ENCODE data around the gene PTCH2. TPM values are rescaled to one million over a fixed set of nuclear protein-coding genes. Genes with fewer than 3 reads are reported as not detected.

The PTCH2 gene
- total and polyA plus RNA-seq, 2 of the 13 experiments (the other 11 are each of a cell fraction or from before 2014, with no cell fraction given) = 0.60 to 1.5 TPM

DNA sequence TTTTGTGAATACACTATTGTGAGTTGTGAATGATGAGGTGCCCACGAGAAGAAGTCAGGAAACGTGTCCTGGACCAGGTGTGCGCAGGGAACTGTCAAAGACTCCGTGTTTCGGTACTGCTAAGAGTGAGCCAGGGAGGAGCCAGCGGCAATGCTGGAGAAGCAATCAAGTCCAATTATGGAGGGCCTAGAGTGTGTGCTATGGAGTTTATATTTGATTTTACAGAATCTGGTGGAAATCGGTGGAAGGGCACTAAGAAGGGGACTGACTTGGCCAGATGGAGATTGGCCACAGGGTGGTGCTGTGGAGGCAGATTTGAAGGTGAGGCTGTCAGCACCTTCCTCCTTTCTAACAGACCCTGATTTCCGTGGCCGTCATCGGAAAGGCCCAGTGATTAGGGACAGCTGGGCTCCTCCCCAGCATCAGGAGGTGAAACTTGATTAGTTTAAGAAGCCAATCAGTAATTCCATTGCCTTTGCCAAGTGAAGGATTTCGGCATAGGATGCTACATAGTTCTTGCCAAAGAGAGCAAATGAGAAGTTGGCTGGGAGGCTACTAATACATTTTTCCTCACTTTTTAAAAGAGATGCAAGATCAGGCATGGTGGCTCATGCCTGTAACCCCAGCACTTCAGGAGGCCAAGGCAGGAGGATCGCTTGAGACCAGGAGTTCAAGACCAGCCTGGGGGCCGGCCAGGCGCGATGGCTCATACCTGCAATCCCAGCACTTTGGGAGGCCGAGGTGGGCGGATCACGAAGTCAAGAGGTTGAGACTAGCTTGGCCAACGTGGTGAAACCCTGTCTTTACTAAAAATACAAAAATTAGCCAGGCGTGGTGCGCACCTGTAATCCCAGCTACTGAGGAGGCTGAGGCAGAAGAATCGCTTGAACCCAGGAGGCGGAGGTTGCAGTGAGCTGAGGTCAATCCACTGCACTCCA, 7.0 kb downstream of the PTCH2 start (continued):
- peak; percentile 71; the same call in 1 of the 2 replicates for TF ChIP-seq RAD21 (CRISPR knock-in tag; IDR thresholded peaks at IDR 0.05)
- 0 out of 2 replicates have a peak, but pooled peaks have one; percentile 36 for TF ChIP-seq ZNF335 (CRISPR knock-in tag; IDR thresholded peaks at IDR 0.05)
- TF ChIP-seq ZNF816 (CRISPR knock-in tag; IDR thresholded peaks at IDR 0.05; ENCODE audit: borderline replicate concordance) = no peak
- 0 out of 2 replicates have a peak, but pooled peaks have one; percentile 26 for TF ChIP-seq PPARG (CRISPR knock-in tag; conservative IDR thresholded peaks at IDR 0.05)
- no peak for TF ChIP-seq SP140L (CRISPR knock-in tag; IDR thresholded peaks at IDR 0.05; ENCODE audit: borderline replicate concordance)
- TF ChIP-seq, protein P1, sequence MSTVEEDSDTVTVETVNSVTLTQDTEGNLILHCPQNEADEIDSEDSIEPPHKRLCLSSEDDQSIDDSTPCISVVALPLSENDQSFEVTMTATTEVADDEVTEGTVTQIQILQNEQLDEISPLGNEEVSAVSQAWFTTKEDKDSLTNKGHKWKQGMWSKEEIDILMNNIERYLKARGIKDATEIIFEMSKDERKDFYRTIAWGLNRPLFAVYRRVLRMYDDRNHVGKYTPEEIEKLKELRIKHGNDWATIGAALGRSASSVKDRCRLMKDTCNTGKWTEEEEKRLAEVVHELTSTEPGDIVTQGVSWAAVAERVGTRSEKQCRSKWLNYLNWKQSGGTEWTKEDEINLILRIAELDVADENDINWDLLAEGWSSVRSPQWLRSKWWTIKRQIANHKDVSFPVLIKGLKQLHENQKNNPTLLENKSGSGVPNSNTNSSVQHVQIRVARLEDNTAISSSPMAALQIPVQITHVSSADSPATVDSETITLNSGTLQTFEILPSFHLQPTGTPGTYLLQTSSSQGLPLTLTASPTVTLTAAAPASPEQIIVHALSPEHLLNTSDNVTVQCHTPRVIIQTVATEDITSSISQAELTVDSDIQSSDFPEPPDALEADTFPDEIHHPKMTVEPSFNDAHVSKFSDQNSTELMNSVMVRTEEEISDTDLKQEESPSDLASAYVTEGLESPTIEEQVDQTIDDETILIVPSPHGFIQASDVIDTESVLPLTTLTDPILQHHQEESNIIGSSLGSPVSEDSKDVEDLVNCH (CRISPR knock-in tag; IDR thresholded peaks at IDR 0.05) = no peak
- no peak for TF ChIP-seq MBNL3 (CRISPR knock-in tag; conservative IDR thresholded peaks at IDR 0.05)
- TF ChIP-seq, protein P2, sequence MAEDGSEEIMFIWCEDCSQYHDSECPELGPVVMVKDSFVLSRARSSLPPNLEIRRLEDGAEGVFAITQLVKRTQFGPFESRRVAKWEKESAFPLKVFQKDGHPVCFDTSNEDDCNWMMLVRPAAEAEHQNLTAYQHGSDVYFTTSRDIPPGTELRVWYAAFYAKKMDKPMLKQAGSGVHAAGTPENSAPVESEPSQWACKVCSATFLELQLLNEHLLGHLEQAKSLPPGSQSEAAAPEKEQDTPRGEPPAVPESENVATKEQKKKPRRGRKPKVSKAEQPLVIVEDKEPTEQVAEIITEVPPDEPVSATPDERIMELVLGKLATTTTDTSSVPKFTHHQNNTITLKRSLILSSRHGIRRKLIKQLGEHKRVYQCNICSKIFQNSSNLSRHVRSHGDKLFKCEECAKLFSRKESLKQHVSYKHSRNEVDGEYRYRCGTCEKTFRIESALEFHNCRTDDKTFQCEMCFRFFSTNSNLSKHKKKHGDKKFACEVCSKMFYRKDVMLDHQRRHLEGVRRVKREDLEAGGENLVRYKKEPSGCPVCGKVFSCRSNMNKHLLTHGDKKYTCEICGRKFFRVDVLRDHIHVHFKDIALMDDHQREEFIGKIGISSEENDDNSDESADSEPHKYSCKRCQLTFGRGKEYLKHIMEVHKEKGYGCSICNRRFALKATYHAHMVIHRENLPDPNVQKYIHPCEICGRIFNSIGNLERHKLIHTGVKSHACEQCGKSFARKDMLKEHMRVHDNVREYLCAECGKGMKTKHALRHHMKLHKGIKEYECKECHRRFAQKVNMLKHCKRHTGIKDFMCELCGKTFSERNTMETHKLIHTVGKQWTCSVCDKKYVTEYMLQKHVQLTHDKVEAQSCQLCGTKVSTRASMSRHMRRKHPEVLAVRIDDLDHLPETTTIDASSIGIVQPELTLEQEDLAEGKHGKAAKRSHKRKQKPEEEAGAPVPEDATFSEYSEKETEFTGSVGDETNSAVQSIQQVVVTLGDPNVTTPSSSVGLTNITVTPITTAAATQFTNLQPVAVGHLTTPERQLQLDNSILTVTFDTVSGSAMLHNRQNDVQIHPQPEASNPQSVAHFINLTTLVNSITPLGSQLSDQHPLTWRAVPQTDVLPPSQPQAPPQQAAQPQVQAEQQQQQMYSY (CRISPR knock-in tag; IDR thresholded peaks at IDR 0.05) = no peak
- 0 out of 2 replicates have a peak, but pooled peaks have one; percentile 30 for TF ChIP-seq ZMAT3 (CRISPR knock-in tag; conservative IDR thresholded peaks at IDR 0.05)
- TF ChIP-seq, protein P3, sequence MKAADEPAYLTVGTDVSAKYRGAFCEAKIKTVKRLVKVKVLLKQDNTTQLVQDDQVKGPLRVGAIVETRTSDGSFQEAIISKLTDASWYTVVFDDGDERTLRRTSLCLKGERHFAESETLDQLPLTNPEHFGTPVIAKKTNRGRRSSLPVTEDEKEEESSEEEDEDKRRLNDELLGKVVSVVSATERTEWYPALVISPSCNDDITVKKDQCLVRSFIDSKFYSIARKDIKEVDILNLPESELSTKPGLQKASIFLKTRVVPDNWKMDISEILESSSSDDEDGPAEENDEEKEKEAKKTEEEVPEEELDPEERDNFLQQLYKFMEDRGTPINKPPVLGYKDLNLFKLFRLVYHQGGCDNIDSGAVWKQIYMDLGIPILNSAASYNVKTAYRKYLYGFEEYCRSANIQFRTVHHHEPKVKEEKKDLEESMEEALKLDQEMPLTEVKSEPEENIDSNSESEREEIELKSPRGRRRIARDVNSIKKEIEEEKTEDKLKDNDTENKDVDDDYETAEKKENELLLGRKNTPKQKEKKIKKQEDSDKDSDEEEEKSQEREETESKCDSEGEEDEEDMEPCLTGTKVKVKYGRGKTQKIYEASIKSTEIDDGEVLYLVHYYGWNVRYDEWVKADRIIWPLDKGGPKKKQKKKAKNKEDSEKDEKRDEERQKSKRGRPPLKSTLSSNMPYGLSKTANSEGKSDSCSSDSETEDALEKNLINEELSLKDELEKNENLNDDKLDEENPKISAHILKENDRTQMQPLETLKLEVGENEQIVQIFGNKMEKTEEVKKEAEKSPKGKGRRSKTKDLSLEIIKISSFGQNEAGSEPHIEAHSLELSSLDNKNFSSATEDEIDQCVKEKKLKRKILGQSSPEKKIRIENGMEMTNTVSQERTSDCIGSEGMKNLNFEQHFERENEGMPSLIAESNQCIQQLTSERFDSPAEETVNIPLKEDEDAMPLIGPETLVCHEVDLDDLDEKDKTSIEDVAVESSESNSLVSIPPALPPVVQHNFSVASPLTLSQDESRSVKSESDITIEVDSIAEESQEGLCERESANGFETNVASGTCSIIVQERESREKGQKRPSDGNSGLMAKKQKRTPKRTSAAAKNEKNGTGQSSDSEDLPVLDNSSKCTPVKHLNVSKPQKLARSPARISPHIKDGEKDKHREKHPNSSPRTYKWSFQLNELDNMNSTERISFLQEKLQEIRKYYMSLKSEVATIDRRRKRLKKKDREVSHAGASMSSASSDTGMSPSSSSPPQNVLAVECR (CRISPR knock-in tag; IDR thresholded peaks at IDR 0.05; ENCODE audit: borderline replicate concordance) = peak; percentile 45; the same call in 1 of the 2 replicates
- TF ChIP-seq TMF1 (CRISPR knock-in tag; IDR thresholded peaks at IDR 0.05; ENCODE audit: low read depth) = no peak
- TF ChIP-seq, protein P4, sequence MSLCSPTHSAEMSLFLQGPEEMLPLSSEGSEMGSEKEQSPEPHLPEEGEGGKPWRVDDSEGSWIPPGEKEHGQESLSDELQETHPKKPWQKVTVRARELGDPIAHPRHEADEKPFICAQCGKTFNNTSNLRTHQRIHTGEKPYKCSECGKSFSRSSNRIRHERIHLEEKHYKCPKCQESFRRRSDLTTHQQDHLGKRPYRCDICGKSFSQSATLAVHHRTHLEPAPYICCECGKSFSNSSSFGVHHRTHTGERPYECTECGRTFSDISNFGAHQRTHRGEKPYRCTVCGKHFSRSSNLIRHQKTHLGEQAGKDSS (CRISPR knock-in tag; IDR thresholded peaks at IDR 0.05; ENCODE audit: borderline replicate concordance, low read depth) = 0 out of 2 replicates have a peak, but pooled peaks have one; percentile 33
- no peak for TF ChIP-seq ZNF501 (CRISPR knock-in tag; IDR thresholded peaks at IDR 0.05)
- TF ChIP-seq KDM2A (CRISPR knock-in tag; IDR thresholded peaks at IDR 0.05; ENCODE audit: borderline replicate concordance, low read depth) = peak; percentile 46; the same call in 1 of the 2 replicates
- 0 out of 2 replicates have a peak, but pooled peaks have one; percentile 19 for TF ChIP-seq SMAD3 (CRISPR knock-in tag; IDR thresholded peaks at IDR 0.05)
- TF ChIP-seq KDM6A (CRISPR knock-in tag; IDR thresholded peaks at IDR 0.05; ENCODE audit: low read depth) = no peak
- no peak for TF ChIP-seq SYNCRIP (IDR thresholded peaks at IDR 0.05; ENCODE audit: insufficient read depth, low read depth, low read length)

Measured in HepG2 (cell line).